ENCODE results near the gene ZNF112. TPM values are rescaled to one million over a fixed set of nuclear protein-coding genes. Genes with fewer than 3 reads are reported as not detected.

Gene ZNF112
- total and polyA plus RNA-seq, 4 donors = 0.47 to 2.0 (median 1.7) TPM

- H3K4me3 ChIP-seq (ENCODE audit: low read depth in 1 of 3, low read length in 3 of 3) = peak overlapping the region in 1 of 3 donors; percentile 24
- peaks cover 3 to 14% (median 9%) of the 10 kb centered on the region in 4 donors for H3K36me3 ChIP-seq (ENCODE audit: control insufficient read depth in 4 of 4, insufficient read depth in 3 of 4, low read depth in 1 of 4, low read length in 3 of 4)
- no peak overlapping the region for H3K27ac ChIP-seq (ENCODE audit: low read depth in 1 of 2, low read length in 2 of 2)
- peaks cover 24 to 58% (median 43%) of the 10 kb centered on the region in 4 donors for H3K9me3 ChIP-seq (ENCODE audit: control insufficient read depth in 4 of 4, low read length in 3 of 4)
- TF ChIP-seq EGR1 (IDR thresholded peaks at IDR 0.05; ENCODE audit: low read depth in 2 of 2) (no peak), REST (IDR thresholded peaks at IDR 0.05) (no peak), MAX (IDR thresholded peaks at IDR 0.05) (no peak), CTCF (IDR thresholded peaks at IDR 0.05; ENCODE audit: low read depth, low read length, missing input control) (no peak), ZBTB33 (IDR thresholded peaks at IDR 0.05) (no peak), TAF1 (conservative IDR thresholded peaks at IDR 0.05) (no peak), YY1 (IDR thresholded peaks at IDR 0.05) (no peak), NR2F2 (IDR thresholded peaks at IDR 0.05) (no peak), ATF3 (IDR thresholded peaks at IDR 0.05) (no peak), RXRA (IDR thresholded peaks at IDR 0.05) (no peak), HNF4A (conservative IDR thresholded peaks at IDR 0.05) (no peak)
- H3K27me3 ChIP-seq (ENCODE audit: control insufficient read depth in 4 of 4, insufficient read depth in 4 of 4, low read length in 3 of 4) = no peaks in the 10 kb centered on the region
- no peaks in the 10 kb centered on the region for H3K4me1 ChIP-seq (ENCODE audit: control insufficient read depth in 4 of 4, insufficient read depth in 4 of 4, low read length in 3 of 4)
- WGBS = 100% methylated on average over 1 of the region's 1 CpG
- no peak overlapping the region for H3K9ac ChIP-seq (ENCODE audit: low read depth in 1 of 2, low read length in 2 of 2)
- no peak for DNase-seq (ENCODE audit: low spot score)
Measured at GRCh38 chr19:44277331-44277730, 79.1 kb downstream of the ZNF112 start.

Small RNA genes within 50 kb of the gene (small RNA-seq; reads per million reads assigned to genes)
- not detected for gene NDUFA3P1

Other genes starting within 250 kb of the ZNF112 start
- 1 to 10 TPM; 2.3 to 4.5 TPM for gene ZNF225, start 243.3 kb downstream of the ZNF112 start, total RNA-seq
- 1 to 10 TPM in 1 of 2 donors, under 1 TPM in 1; 0.88 to 1.1 TPM for gene ZNF225, start 243.3 kb downstream of the ZNF112 start, polyA plus RNA-seq
- 1 to 10 TPM; 4.4 to 5.2 TPM for gene ZNF234, start 215.1 kb downstream of the ZNF112 start, total RNA-seq
- gene ZNF234, start 215.1 kb downstream of the ZNF112 start, polyA plus RNA-seq = 1 to 10 TPM; 1.1 to 2.0 TPM
- 1 to 10 TPM; 6.4 to 8.5 TPM for gene ZNF226, start 191.6 kb downstream of the ZNF112 start, total RNA-seq
- gene ZNF226, start 191.6 kb downstream of the ZNF112 start, polyA plus RNA-seq = 10 to 100 TPM in 1 of 2 donors, 1 to 10 TPM in 1; 8.4 to 10.6 TPM
- gene ZNF227, start 144.1 kb downstream of the ZNF112 start, total RNA-seq = 10 to 100 TPM in 1 of 2 donors, 1 to 10 TPM in 1; 8.8 to 10.9 TPM
- 1 to 10 TPM; 3.3 to 3.4 TPM for gene ZNF227, start 144.1 kb downstream of the ZNF112 start, polyA plus RNA-seq
- 1 to 10 TPM in 1 of 2 donors, under 1 TPM in 1; 0.17 to 1.6 TPM for gene ZNF233, start 96.8 kb downstream of the ZNF112 start, total RNA-seq
- under 1 TPM in 1 of 2 donors, not detected in 1; 0.94 TPM for gene ZNF233, start 96.8 kb downstream of the ZNF112 start, polyA plus RNA-seq
- gene ZNF235, start 51.7 kb downstream of the ZNF112 start, total RNA-seq = 1 to 10 TPM; 2.6 to 5.3 TPM
- 1 to 10 TPM in 1 of 2 donors, under 1 TPM in 1; 0.96 to 1.7 TPM for gene ZNF235, start 51.7 kb downstream of the ZNF112 start, polyA plus RNA-seq
- 1 to 10 TPM in 1 of 2 donors, under 1 TPM in 1; 0.67 to 1.4 TPM for gene ZNF285, start 44.9 kb upstream of the ZNF112 start, total RNA-seq
- gene ZNF285, start 44.9 kb upstream of the ZNF112 start, polyA plus RNA-seq = under 1 TPM; 0.23 to 0.32 TPM
- 1 to 10 TPM in 1 of 2 donors, under 1 TPM in 1; 0.67 to 4.6 TPM for gene ZNF229, start 91.8 kb upstream of the ZNF112 start, total RNA-seq
- under 1 TPM; 0.14 to 0.88 TPM for gene ZNF229, start 91.8 kb upstream of the ZNF112 start, polyA plus RNA-seq
- gene ZNF180, start 143.8 kb upstream of the ZNF112 start, total RNA-seq = 1 to 10 TPM; 5.5 to 7.6 TPM
- 1 to 10 TPM; 2.0 to 3.1 TPM for gene ZNF180, start 143.8 kb upstream of the ZNF112 start, polyA plus RNA-seq
- under 1 TPM; 0.09 to 0.25 TPM for gene CEACAM20, start 173.0 kb upstream of the ZNF112 start, total RNA-seq
- gene CEACAM20, start 173.0 kb upstream of the ZNF112 start, polyA plus RNA-seq = not detected